ENCODE measurements around the gene P2RX7.

GRCh38 chr12:121096199-121096798 lies 36.4 kb upstream of the P2RX7 start:
- TF ChIP-seq, protein P1, sequence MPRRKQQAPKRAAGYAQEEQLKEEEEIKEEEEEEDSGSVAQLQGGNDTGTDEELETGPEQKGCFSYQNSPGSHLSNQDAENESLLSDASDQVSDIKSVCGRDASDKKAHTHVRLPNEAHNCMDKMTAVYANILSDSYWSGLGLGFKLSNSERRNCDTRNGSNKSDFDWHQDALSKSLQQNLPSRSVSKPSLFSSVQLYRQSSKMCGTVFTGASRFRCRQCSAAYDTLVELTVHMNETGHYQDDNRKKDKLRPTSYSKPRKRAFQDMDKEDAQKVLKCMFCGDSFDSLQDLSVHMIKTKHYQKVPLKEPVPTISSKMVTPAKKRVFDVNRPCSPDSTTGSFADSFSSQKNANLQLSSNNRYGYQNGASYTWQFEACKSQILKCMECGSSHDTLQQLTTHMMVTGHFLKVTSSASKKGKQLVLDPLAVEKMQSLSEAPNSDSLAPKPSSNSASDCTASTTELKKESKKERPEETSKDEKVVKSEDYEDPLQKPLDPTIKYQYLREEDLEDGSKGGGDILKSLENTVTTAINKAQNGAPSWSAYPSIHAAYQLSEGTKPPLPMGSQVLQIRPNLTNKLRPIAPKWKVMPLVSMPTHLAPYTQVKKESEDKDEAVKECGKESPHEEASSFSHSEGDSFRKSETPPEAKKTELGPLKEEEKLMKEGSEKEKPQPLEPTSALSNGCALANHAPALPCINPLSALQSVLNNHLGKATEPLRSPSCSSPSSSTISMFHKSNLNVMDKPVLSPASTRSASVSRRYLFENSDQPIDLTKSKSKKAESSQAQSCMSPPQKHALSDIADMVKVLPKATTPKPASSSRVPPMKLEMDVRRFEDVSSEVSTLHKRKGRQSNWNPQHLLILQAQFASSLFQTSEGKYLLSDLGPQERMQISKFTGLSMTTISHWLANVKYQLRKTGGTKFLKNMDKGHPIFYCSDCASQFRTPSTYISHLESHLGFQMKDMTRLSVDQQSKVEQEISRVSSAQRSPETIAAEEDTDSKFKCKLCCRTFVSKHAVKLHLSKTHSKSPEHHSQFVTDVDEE (CRISPR knock-in tag; IDR thresholded peaks at IDR 0.05): no peak
- TF ChIP-seq PATZ1 (CRISPR knock-in tag; IDR thresholded peaks at IDR 0.05; ENCODE audit: borderline replicate concordance) (no peak), ESRRG (CRISPR knock-in tag; IDR thresholded peaks at IDR 0.05) (no peak)

All from SK-N-SH treated with all-trans-retinoic acid at 6 μM for 48 hours (cell line).